GM19395 (cell line): ENCODE measurements around the gene EVC.

Experiments
- ATAC-seq: cut with Tn5 transposase; IDR thresholded peaks from one replicate; pipeline ENCODE4 v1.9.1; 2021; ENCODE audit warnings: mild to moderate bottlenecking, moderate library complexity; ENCODE audit not compliant: unreplicated experiment

The EVC gene

GRCh38 chr4:5753766-5754528 lies 42.9 kb downstream of the EVC start:
- no peak for ATAC-seq

GRCh38 chr4:5754529-5754881 lies 43.5 kb downstream of the EVC start:
- no peak for ATAC-seq

DNA sequence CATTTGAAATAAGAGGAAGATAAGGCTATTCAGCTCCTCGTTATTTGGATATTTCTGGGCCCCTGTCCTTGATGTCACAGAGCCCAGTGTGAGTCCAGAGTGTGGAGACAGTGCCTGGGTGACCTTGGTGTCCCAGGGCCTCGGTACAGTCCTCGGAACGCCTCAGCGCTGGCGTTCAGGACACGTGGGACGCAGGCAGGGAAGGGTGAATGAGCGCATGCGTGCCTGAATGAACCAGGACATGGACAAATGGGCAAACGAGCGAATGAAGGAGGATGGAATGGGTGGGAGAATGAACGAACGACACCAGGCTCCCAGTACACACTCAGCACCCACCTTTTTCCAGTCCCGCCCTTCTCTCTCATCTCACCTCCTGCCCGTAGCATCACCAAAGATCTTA lies 44.2 kb downstream of the EVC start:
- ATAC-seq, result no peak

- ATAC-seq, result no peak
Observed at GRCh38 chr4:5755679-5756078, 44.7 kb downstream of the EVC start.

- no peak for ATAC-seq
Observed at GRCh38 chr4:5756271-5756670, 45.3 kb downstream of the EVC start.

- ATAC-seq, result no peak
Observed at GRCh38 chr4:5757091-5757490, 46.1 kb downstream of the EVC start.

DNA sequence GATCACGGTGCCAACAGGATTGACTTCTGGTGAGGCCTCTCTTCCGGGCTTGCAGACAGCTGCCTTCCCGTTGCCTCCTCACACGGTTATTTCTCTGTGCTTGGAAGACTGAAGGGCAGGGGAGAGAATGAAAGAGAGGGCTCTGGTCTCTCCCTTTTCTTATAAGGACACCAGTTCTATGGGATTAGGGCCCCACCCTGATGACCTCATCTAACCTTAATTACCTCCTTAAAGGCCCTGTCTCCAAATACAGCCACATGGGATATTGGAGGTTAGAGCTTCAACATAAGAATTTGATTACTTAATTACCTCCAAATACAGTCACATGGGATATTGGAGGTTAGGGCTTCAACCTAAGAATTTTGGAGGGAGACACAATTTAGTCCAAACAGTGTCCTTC lies 46.5 kb downstream of the EVC start:
- ATAC-seq, result no peak

DNA sequence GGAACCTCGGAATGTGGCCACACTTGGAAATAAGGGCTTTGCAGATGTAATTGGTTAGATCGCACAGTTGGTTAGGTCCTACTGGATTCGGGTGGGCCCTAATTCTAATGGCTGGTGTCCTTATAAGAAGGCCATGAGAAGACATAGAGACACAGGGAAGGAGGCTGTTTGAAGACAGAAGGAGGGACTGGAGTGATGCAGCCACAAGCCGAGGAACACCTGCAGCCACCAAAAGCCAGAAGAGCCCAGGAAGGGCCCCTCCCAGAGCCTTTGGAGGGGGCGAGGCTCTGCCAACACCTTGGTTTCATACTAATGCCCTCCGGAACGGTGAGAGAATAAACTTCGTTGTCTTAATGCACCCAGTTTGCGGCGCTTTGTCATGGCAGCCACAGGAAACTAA lies 47.0 kb downstream of the EVC start:
- no peak for ATAC-seq

DNA sequence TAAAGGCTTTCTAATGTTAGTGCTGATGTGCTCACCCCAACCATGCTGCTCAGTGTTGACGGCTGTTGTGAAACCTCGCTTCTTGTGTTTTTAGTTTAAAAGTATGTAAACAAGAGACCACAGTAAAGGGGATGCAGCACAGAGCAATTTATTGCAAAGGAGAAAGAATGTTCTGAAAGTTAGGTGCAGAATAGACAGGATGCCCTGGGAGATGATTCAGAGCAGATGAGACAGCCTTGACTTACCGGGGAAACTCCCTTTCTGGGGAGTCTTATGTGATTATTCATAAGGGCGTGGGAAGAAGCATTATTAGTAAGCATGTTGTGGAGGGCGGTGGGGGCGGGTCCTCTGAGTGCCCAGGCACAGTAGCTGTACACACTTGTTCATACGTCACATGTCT lies 47.7 kb downstream of the EVC start:
- ATAC-seq, result no peak

DNA sequence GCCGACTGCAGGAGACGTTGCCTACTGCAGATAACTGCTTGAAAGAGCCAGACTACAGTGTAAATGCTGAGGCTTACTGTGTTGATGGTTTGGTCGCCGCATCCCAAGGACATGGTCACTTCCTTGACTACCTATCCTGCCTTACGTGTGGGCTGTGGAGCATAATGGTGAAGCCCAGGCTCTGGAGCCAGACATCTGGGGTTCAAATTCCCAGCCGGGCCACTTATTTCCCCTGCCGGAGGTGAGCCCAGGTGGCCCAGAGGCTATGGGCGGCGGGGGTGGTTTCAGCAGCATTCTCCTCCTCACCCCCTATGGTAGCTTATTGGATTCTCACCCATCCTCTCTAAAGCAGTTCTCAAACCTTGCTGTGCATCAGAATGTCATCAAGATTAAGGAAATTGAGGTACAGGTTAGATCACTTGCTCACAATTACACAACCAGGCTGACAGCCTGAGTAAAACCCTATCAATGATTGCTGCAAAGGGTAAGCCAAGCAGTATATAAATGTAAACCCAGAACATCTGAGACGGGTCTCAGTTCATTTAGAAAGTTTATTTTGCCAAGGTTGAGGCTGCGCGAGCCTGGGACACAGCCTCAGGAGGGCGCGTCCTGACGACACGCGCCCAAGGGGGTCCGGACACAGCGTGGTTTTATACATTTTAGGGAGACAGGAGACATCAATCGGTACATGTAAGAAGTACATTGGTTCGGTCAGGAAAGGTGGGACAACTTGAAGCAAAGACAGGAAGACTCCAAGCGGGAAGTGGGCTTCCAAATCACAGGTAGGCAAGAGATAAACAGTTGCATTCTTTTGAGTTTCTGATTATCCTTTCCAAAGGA lies 48.5 kb downstream of the EVC start:
- ATAC-seq, result no peak

DNA sequence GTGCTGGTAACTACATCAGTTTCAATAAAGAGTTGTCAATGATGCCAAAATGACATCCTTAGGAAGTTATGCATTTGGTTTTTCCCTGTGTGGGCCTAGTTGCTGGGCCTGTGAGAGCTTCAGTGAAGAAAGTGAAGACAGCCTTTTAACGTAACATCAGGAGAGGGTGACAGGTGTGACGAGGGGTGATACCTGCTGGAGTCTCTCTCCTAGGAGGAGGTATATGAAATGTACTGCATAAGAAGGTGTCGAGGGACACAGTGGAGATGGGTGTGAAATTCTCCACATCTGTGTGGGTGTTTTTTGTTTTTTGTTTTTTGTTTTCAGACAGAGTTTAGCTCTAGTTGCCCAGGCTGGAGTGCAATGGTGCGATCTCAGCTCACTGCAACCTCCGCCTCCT lies 49.2 kb downstream of the EVC start:
- ATAC-seq, result no peak

DNA sequence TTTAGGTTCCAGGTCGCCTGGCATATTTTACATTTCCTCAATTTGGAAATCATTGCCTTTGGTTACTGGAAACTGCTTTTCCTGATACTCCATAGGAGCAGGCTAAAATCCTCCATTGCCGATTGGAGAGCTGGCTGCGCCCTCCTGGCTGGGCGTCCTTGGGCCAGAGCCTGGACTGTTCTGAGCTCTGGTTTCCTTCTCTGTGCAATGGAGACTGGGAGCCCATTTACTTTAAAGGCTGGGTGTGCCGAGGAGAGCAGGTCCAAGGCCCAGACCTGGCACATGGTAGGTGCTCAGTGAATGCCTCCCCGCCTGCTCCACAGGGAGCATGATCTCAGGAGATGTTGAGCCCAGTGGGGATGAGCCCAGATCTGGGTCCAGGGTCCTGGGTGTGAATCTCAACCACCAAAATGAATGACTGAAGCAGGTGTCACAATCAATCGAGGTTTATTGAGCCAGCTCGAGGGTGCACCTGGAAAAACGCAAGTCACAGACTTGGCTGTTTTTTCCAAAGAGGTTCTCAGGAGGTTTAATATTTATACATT lies 50.0 kb downstream of the EVC start:
- ATAC-seq, result no peak

DNA sequence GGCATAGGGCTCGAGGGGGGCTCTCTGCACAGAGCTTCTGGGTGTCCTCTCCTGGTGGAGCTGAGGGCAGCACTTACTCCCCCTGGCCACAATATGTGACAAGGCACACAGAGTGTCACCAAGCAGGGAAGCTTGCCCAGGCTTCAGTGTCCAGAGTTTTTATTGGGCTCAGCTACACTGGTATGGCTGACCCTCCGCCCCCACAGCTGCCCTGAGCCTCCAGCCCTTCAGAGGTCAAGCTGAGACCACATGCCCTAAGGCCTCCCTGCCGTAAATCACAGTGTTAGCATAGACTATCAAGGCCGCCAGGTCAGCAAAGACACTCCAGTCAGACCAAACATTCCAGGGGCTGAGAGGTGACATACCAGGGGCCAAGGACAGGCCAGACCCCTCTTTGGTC lies 59.0 kb downstream of the EVC start:
- no peak for ATAC-seq

DNA sequence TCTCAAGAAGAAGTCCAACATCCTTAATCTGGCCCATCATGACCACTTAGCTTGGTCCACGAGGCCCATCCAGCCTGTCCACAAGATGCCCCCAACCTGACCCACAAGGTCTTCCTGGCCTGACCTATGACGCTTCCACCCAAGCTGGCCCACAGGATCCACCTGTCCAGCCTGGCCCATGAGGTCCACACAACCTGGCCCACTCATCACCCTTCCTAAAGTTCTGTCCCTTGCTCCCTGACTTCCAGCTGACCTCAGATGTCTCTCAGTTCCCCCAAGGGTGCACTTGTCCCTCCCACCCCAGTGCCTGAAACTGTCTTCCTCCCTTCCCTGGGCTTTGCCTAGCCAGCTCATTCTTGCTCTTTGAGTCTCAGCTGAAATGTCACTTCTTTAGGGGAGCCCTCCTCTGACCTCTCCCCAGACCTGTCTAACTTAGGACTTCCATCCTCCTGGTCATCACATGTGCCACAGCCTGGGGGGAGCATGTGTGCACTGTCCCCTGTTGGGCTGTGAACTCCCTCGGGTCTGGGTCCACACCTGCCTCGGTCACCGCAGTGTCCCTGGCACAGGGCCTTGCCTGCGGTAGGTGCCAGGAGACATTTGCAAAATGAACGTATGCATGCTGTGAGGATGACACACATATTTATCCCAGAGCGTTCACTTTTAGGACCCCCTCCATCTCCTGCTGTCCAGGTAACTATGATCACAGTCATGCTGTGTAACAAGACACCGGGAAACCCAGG lies 61.7 kb downstream of the EVC start:
- no peak for ATAC-seq

DNA sequence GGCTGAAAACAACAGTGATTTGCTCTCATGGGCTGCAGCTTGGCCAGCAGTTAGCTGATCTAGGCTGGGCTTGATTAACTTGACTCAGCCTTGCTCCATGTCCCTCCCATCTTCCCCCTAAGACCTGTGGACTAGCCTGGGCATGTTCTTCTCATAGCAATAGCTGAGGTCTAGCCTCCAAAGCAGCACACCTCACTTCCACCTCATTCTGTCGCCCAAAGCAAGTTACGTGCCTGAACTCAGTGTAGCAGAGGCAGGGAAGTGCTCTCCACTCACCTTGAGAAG lies 62.2 kb downstream of the EVC start:
- no peak for ATAC-seq

- no peak for ATAC-seq
Observed at GRCh38 chr4:5774416-5775036, 63.5 kb downstream of the EVC start.

DNA sequence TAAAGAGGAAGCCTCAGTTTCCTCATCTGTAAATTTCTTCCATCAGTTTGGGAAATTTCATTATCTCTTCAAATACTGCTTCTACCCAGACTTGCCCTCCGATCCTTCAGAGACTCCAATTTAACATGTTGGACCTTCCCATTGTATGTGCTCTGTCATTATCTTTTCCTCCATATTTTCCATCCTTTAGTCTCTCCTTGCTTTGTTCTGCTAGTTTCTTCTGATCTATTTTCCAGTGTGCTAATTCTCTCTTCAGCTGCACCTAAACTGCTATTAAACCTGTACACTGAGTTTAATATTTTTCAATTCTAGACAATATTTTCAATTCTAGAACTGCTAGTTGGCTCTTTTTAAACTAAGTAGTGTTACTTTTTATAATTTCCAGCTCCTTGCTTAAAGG lies 65.5 kb downstream of the EVC start:
- ATAC-seq, result no peak

DNA sequence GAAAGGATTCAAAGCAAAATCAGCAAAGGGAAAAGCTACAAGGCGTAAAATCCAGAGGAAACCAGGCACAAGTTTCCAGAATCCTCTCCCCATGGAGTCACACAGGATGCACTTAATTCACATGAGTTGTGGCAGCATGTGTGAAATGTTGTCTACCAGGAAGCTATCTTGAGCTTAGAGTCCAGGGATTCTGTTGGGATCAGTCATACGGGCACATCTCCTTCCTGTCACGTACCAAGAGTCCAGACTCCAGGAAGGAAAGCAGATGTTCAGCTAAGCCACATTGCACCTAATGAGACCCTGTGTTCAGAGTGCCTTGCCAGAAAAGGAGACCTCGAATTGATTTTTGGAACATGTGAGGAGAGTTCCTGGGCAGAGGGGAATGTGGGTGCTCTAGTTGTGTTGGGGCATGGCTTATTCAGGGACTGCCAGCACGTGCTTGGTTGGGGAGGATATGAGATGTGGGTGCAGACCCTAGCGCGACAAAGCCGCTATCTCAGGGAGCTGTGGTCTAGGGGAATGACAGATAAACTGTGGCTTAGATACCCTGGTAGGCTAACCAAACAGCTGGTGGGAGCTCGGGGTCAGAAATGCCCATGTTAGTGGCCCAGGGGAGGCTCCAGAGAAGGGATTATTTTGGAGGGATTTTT lies 70.0 kb downstream of the EVC start:
- no peak for ATAC-seq

- no peak for ATAC-seq
Observed at GRCh38 chr4:5781691-5782090, 70.7 kb downstream of the EVC start.

DNA sequence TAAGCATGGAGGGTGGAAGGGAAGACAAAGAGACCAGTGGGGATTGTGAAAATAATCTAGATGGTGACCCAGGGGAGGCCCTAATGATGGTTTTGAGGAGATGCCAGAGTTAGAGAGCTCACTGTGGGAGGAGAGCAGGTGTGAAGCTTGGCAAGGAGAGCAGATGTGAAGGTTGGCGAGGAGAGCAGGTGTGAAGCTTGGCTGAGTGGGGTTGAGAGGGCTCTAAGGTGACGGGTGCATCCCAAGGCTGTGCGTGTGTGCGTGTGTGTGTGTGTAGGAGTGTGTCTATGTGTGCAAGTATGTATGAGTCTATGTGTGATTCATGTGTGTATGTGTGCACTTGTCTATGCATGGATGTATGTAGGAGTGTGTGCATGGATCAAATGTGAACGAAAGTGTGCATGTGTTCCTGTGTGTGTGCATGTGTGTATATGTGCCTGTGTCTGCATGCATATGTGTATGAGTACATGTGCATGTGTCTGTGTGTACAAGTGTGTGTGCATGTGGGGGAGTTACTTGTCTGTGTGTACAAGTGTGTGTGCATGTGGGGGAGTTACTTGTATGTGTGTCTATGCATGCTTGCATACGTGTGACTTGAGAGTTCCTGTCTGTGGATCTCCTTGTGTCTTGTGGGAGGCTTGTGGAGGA lies 72.0 kb downstream of the EVC start:
- ATAC-seq, result no peak
